Testis (tissue), 3 donors: ENCODE data around the gene AUTS2. TPM values are rescaled to one million over a fixed set of nuclear protein-coding genes. Genes with fewer than 3 reads are reported as not detected.

Experiments
- DNase-seq: peaks from one replicate; pipeline ENCODE4 v3.0.0-alpha.2; 2019
- H3K27ac ChIP-seq, 2 donors: fragments of 200-600 bp; sonication (generic); one replicate each; pipeline ENCODE4 v1.5.1; 2019
- H3K27me3 ChIP-seq: fragments of 200-600 bp; sonication (generic); one replicate; pipeline ENCODE4 v1.5.1; 2019
- H3K36me3 ChIP-seq: fragments of 200-600 bp; sonication (generic); one replicate; pipeline ENCODE4 v1.5.1; 2017; ENCODE audit warnings: low read depth; ENCODE audit errors: missing control alignments
- H3K4me1 ChIP-seq: fragments of 200-600 bp; sonication (generic); one replicate; pipeline ENCODE4 v1.5.1; 2019
- H3K4me3 ChIP-seq, 2 donors: fragments of 200-600 bp; sonication (generic); one replicate each; pipeline ENCODE4 v1.5.1; 2017 to 2019
- H3K9me3 ChIP-seq: fragments of 200-600 bp; sonication (generic); one replicate; pipeline ENCODE4 v1.5.1; 2017
- CTCF ChIP-seq, 3 experiments: fragments of 450-650 bp in 2 of 3; fragments of 200-600 bp in 1 of 3; sonication (generic) in 1 of 3; IDR thresholded peaks; one replicate each; pipeline ENCODE4 v1.5.1; 2016 to 2019; ENCODE audit warnings: antibody characterized with exemption in 3 of 3, mild to moderate bottlenecking in 2 of 3, moderate library complexity in 1 of 3
- POLR2A ChIP-seq: fragments of 450-650 bp; IDR thresholded peaks from one replicate; pipeline ENCODE4 v1.6.1; 2017; ENCODE audit warnings: antibody characterized with exemption, mild to moderate bottlenecking, moderate library complexity
- WGBS, 2 donors: methylation state at CpG; one replicate each; pipeline ENCODE4 v1.1.5; 2018; 5-methylcytosine and 5-hydroxymethylcytosine counted together
- intact Hi-C: fragments of 100-400 bp; cut with DNase I; formaldehyde crosslinking; loops from one replicate; pipeline ENCODE4 v1.15.1; 2023; ENCODE audit warnings: low total_unique reads
- polyA plus RNA-seq: library from polyadenylated mRNA; stranded (reverse); fragments of 350-450 nt; fragmentation: Illumina TruSeq; extraction: RNeasy Lipid Tissue Mini Kit (QIAGEN cat#74804); gene quantifications from one replicate; pipeline ENCODE4 v1.2.3, GENCODE V29; 2014; ENCODE audit warnings: low read depth, low replicate concordance; ENCODE audit not compliant: insufficient read depth
- total RNA-seq, 2 donors: library from RNA; depleted of rRNA; stranded (reverse); fragments of >200 nt; gene quantifications; one replicate each; pipeline ENCODE4 v1.2.3, GENCODE V29; 2016

AUTS2 gene
- total and polyA plus RNA-seq, 3 donors from 2014 or later = 21.3 to 75.5 (median 56.1) TPM

- no peak overlapping the region for H3K4me3 ChIP-seq
- no peaks in the 10 kb centered on the region for H3K9me3 ChIP-seq
- 86 to 90% methylated on average over 4 of the region's 4 CpGs for WGBS, 2 donors
- TF ChIP-seq POLR2A (no peak), CTCF (IDR thresholded peaks at IDR 0.05) (no peak)
- no peaks in the 10 kb centered on the region for H3K36me3 ChIP-seq
- DNase-seq = no peak
- intact Hi-C loops = no loop called here
- H3K4me1 ChIP-seq = no peaks in the 10 kb centered on the region
- no peaks in the 10 kb centered on the region for H3K27me3 ChIP-seq
- H3K27ac ChIP-seq = no peak overlapping the region
Observed at GRCh38 chr7:70182521-70182920, 584.2 kb downstream of the AUTS2 start.

- TF ChIP-seq POLR2A (no peak), CTCF (IDR thresholded peaks at IDR 0.05) (no peak)
- DNase-seq = no peak
- 83 to 86% methylated on average over 6 of the region's 6 CpGs for WGBS, 2 donors
Observed at GRCh38 chr7:70183278-70183677, 585.0 kb downstream of the AUTS2 start.

GRCh38 chr7:70188901-70189650 lies 590.8 kb downstream of the AUTS2 start:
- TF ChIP-seq CTCF (IDR thresholded peaks at IDR 0.05) (no peak), POLR2A (no peak)
- 88% methylated on average over 4 of the region's 4 CpGs for WGBS, 2 donors
- no peaks in the 10 kb centered on the region for H3K36me3 ChIP-seq
- no peak for DNase-seq
- H3K27me3 ChIP-seq = no peaks in the 10 kb centered on the region
- H3K4me3 ChIP-seq = no peak overlapping the region
- intact Hi-C loops = no loop called here
- H3K4me1 ChIP-seq = no peaks in the 10 kb centered on the region
- no peak overlapping the region for H3K27ac ChIP-seq
- no peaks in the 10 kb centered on the region for H3K9me3 ChIP-seq

More at GRCh38 chr7:70183278-70183677, 585.0 kb downstream of the AUTS2 start:
- H3K36me3 ChIP-seq = no peaks in the 10 kb centered on the region
- no peaks in the 10 kb centered on the region for H3K27me3 ChIP-seq
- H3K4me1 ChIP-seq = no peaks in the 10 kb centered on the region
- intact Hi-C loops = no loop called here
- no peak overlapping the region for H3K4me3 ChIP-seq
- no peak overlapping the region for H3K27ac ChIP-seq
- H3K9me3 ChIP-seq = no peaks in the 10 kb centered on the region

GRCh38 chr7:70189776-70190175 lies 591.5 kb downstream of the AUTS2 start:
- Histone ChIP-seq H3K27ac (no peak overlapping the region), H3K36me3 (no peaks in the 10 kb centered on the region), H3K9me3 (no peaks in the 10 kb centered on the region), H3K27me3 (no peaks in the 10 kb centered on the region), H3K4me1 (no peaks in the 10 kb centered on the region), H3K4me3 (no peak overlapping the region)
- TF ChIP-seq CTCF (IDR thresholded peaks at IDR 0.05) = no peak
- intact Hi-C loops = no loop called here
- WGBS, 2 donors = 42 to 63% methylated on average over 4 of the region's 4 CpGs
- DNase-seq = no peak

- TF ChIP-seq POLR2A (no peak), CTCF (IDR thresholded peaks at IDR 0.05) (no peak)
- H3K27me3 ChIP-seq = no peaks in the 10 kb centered on the region
- 54 to 72% methylated on average over 4 of the region's 4 CpGs for WGBS, 2 donors
- no peaks in the 10 kb centered on the region for H3K4me1 ChIP-seq
- no peak overlapping the region for H3K27ac ChIP-seq
- intact Hi-C loops = no loop called here
- H3K36me3 ChIP-seq = no peaks in the 10 kb centered on the region
- H3K9me3 ChIP-seq = no peaks in the 10 kb centered on the region
- DNase-seq = no peak
- H3K4me3 ChIP-seq = no peak overlapping the region
Observed at GRCh38 chr7:70190281-70190680, 592.0 kb downstream of the AUTS2 start.
